ENCODE data around the gene PLEKHA7. TPM values are rescaled to one million over a fixed set of nuclear protein-coding genes. Genes with fewer than 3 reads are reported as not detected.

Gene PLEKHA7
- total and polyA plus RNA-seq, 8 donors, result 14.9 to 29.9 (median 20.0) TPM

- Histone ChIP-seq H3K27ac (no peak overlapping the region), H3K36me3 (peaks cover 0 to 21% (median 2%) of the 10 kb centered on the region in 3 donors), H3K9me3 (no peaks in the 10 kb centered on the region), H3K4me3 (no peak overlapping the region), H3K4me1 (peaks cover 0 to 5% (median 0%) of the 10 kb centered on the region in 3 donors), H3K27me3 (no peaks in the 10 kb centered on the region)
- ATAC-seq (no peak), FAIRE-seq (no peak), DNase-seq (no peak)
- intact Hi-C loops (cut with DNase I), result no loop called here
- 90 to 93% methylated on average over 13 of the region's 13 CpGs for WGBS, 2 donors
- TF ChIP-seq, protein P1, sequence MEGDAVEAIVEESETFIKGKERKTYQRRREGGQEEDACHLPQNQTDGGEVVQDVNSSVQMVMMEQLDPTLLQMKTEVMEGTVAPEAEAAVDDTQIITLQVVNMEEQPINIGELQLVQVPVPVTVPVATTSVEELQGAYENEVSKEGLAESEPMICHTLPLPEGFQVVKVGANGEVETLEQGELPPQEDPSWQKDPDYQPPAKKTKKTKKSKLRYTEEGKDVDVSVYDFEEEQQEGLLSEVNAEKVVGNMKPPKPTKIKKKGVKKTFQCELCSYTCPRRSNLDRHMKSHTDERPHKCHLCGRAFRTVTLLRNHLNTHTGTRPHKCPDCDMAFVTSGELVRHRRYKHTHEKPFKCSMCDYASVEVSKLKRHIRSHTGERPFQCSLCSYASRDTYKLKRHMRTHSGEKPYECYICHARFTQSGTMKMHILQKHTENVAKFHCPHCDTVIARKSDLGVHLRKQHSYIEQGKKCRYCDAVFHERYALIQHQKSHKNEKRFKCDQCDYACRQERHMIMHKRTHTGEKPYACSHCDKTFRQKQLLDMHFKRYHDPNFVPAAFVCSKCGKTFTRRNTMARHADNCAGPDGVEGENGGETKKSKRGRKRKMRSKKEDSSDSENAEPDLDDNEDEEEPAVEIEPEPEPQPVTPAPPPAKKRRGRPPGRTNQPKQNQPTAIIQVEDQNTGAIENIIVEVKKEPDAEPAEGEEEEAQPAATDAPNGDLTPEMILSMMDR (IDR thresholded peaks at IDR 0.05), result no peak
Observed at GRCh38 chr11:16789063-16789420, 225.2 kb downstream of the PLEKHA7 start.

- H3K27me3 ChIP-seq, result no peaks in the 10 kb centered on the region
- no peak overlapping the region for H3K4me3 ChIP-seq
- H3K36me3 ChIP-seq, result peaks cover 0 to 15% (median 2%) of the 10 kb centered on the region in 3 donors
- peaks cover 0 to 5% (median 0%) of the 10 kb centered on the region in 3 donors for H3K4me1 ChIP-seq
- H3K27ac ChIP-seq, result no peak overlapping the region
- TF ChIP-seq, protein P1 (IDR thresholded peaks at IDR 0.05), result peak; percentile 96 to 99 (median 98)
- peak; percentile 75 to 82 (median 81) for ATAC-seq
- peak in 5 of 6 donors; percentile 42 to 90 (median 72) for DNase-seq
- WGBS, 2 donors, result 61 to 71% methylated on average over 17 of the region's 17 CpGs
- no peak for FAIRE-seq
- no peaks in the 10 kb centered on the region for H3K9me3 ChIP-seq
- intact Hi-C loops (cut with DNase I), result no loop called here
Observed at GRCh38 chr11:16788141-16789062, 225.8 kb downstream of the PLEKHA7 start.

DNA sequence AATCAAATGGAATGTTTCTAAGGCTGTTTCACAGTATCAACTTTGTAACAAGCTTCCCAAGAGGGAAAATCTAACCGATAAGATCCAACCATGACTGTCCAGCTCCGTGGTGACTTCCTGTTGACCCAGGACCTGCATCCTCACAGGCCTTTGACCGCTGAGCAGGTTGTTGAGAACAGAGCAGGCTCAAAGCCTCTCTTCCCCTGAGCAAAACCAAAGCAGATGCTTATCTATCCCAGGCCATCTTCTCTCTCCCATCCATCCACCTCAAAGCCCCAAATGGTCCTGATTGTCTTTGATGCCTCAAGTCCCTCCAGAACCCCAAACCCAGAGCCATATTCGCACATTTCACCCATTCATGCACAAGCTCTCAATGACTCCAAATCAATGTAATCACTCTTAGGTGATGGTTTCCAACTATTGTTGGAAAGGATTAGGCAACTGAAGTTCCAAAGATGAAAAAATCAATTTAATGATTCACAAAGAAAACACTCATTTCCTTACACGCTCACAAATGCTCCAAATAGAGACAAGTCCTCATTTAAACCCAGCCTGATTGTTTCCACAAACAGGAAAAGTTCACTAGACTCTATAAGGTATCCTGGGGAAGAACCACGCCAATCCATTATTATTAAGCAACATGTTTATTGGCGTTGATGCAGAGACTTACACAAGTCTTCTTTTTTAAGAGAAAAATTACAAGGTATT is 227.0 kb downstream of the PLEKHA7 start:
- Histone ChIP-seq H3K27ac (no peak overlapping the region), H3K9me3 (no peaks in the 10 kb centered on the region), H3K27me3 (no peaks in the 10 kb centered on the region), H3K4me1 (peaks cover 0 to 5% (median 0%) of the 10 kb centered on the region in 3 donors), H3K36me3 (peaks cover 0 to 19% (median 2%) of the 10 kb centered on the region in 3 donors), H3K4me3 (no peak overlapping the region)
- no peak for DNase-seq
- no peak for ATAC-seq
- FAIRE-seq, result no peak
- intact Hi-C loops (cut with DNase I), result no loop called here
- TF ChIP-seq, protein P1 (IDR thresholded peaks at IDR 0.05), result no peak
- 78 to 83% methylated on average over 7 of the region's 7 CpGs for WGBS, 2 donors

GRCh38 chr11:16786131-16786530 is 228.1 kb downstream of the PLEKHA7 start:
- WGBS, 2 donors, result 50 to 52% methylated on average over 6 of the region's 6 CpGs
- intact Hi-C loops (cut with DNase I), result no loop called here
- no peak overlapping the region for H3K27ac ChIP-seq

More at GRCh38 chr11:16786131-16786530, 228.1 kb downstream of the PLEKHA7 start:
- H3K36me3 ChIP-seq, result peaks cover 0 to 12% (median 2%) of the 10 kb centered on the region in 3 donors
- H3K4me3 ChIP-seq, result no peak overlapping the region
- TF ChIP-seq, protein P1 (IDR thresholded peaks at IDR 0.05), result no peak
- DNase-seq (no peak), ATAC-seq (no peak), FAIRE-seq (no peak)
- H3K27me3 ChIP-seq, result no peaks in the 10 kb centered on the region
- no peaks in the 10 kb centered on the region for H3K9me3 ChIP-seq
- H3K4me1 ChIP-seq, result peaks cover 0 to 5% (median 0%) of the 10 kb centered on the region in 3 donors
